Mucosa of rectum (tissue), 2 donors: Measurements from ENCODE around the gene GRIK3.

Source experiments
- H3K27ac ChIP-seq, 2 donors: one replicate each; pipeline ENCODE4 v1.7.0; 2013; ENCODE audit warnings: inconsistent platforms in 2 of 2, low read depth in 2 of 2, low read length in 2 of 2
- H3K27me3 ChIP-seq, 2 donors: one replicate each; pipeline ENCODE4 v1.7.0; 2013; ENCODE audit warnings: low read length in 2 of 2; ENCODE audit not compliant: control insufficient read depth in 2 of 2, insufficient read depth in 2 of 2
- H3K36me3 ChIP-seq, 2 donors: one replicate each; pipeline ENCODE4 v1.7.0; 2013; ENCODE audit warnings: low read length in 2 of 2; ENCODE audit not compliant: control insufficient read depth in 2 of 2, insufficient read depth in 2 of 2
- H3K4me1 ChIP-seq, 2 donors: one replicate each; pipeline ENCODE4 v1.7.0; 2013; ENCODE audit warnings: low read length in 2 of 2, mild to moderate bottlenecking in 1 of 2; ENCODE audit not compliant: control insufficient read depth in 2 of 2, insufficient read depth in 2 of 2
- H3K4me3 ChIP-seq, 2 donors: one replicate each; pipeline ENCODE4 v1.7.0; 2013; ENCODE audit warnings: low read length in 2 of 2
- H3K9ac ChIP-seq, 2 donors: one replicate each; pipeline ENCODE4 v1.7.0; 2013; ENCODE audit warnings: low read length in 2 of 2, low read depth in 1 of 2, mild to moderate bottlenecking in 1 of 2
- H3K9me3 ChIP-seq, 2 donors: one replicate each; pipeline ENCODE4 v1.7.0; 2013; ENCODE audit warnings: low read length in 2 of 2; ENCODE audit not compliant: control insufficient read depth in 2 of 2
- donor health status: healthy.
- donor health status: Normal muscosa, but diverticular disease.

GRIK3 gene

GRCh38 chr1:36829066-36829465, 205.2 kb downstream of the GRIK3 start:
- H3K27ac ChIP-seq: no peak overlapping the region
- H3K4me1 ChIP-seq: no peaks in the 10 kb centered on the region
- peaks cover 0 to 2% of the 10 kb centered on the region in 2 donors for H3K27me3 ChIP-seq
- H3K36me3 ChIP-seq: no peaks in the 10 kb centered on the region
- no peaks in the 10 kb centered on the region for H3K9me3 ChIP-seq
- H3K4me3 ChIP-seq: no peak overlapping the region
- H3K9ac ChIP-seq: no peak overlapping the region

GRCh38 chr1:36825226-36825625, 209.1 kb downstream of the GRIK3 start:
- Histone ChIP-seq H3K4me1 (no peaks in the 10 kb centered on the region), H3K9ac (no peak overlapping the region), H3K4me3 (no peak overlapping the region), H3K36me3 (no peaks in the 10 kb centered on the region), H3K27ac (no peak overlapping the region), H3K9me3 (no peaks in the 10 kb centered on the region), H3K27me3 (peaks cover 0 to 2% of the 10 kb centered on the region in 2 donors)

- Histone ChIP-seq H3K9ac (no peak overlapping the region), H3K9me3 (no peaks in the 10 kb centered on the region), H3K27me3 (peaks cover 0 to 4% of the 10 kb centered on the region in 2 donors), H3K4me3 (no peak overlapping the region), H3K36me3 (no peaks in the 10 kb centered on the region), H3K27ac (no peak overlapping the region), H3K4me1 (no peaks in the 10 kb centered on the region)
Measured at GRCh38 chr1:36824390-36824861, 209.9 kb downstream of the GRIK3 start.

GRCh38 chr1:36822648-36823047, 211.7 kb downstream of the GRIK3 start:
- H3K27ac ChIP-seq: no peak overlapping the region
- H3K4me3 ChIP-seq: no peak overlapping the region
- H3K9me3 ChIP-seq: no peaks in the 10 kb centered on the region
- no peaks in the 10 kb centered on the region for H3K36me3 ChIP-seq
- H3K27me3 ChIP-seq: peaks cover 0 to 4% of the 10 kb centered on the region in 2 donors
- no peaks in the 10 kb centered on the region for H3K4me1 ChIP-seq
- no peak overlapping the region for H3K9ac ChIP-seq

GRCh38 chr1:36821386-36821785, 212.9 kb downstream of the GRIK3 start:
- H3K4me3 ChIP-seq: no peak overlapping the region
- H3K9ac ChIP-seq: no peak overlapping the region
- no peak overlapping the region for H3K27ac ChIP-seq
- no peaks in the 10 kb centered on the region for H3K9me3 ChIP-seq
- H3K36me3 ChIP-seq: no peaks in the 10 kb centered on the region
- no peaks in the 10 kb centered on the region for H3K4me1 ChIP-seq
- peaks cover 0 to 2% of the 10 kb centered on the region in 2 donors for H3K27me3 ChIP-seq

- peaks cover 0 to 2% of the 10 kb centered on the region in 2 donors for H3K27me3 ChIP-seq
- H3K36me3 ChIP-seq: no peaks in the 10 kb centered on the region
- H3K4me1 ChIP-seq: no peaks in the 10 kb centered on the region
- H3K9me3 ChIP-seq: no peaks in the 10 kb centered on the region
- no peak overlapping the region for H3K4me3 ChIP-seq
- H3K9ac ChIP-seq: no peak overlapping the region
- no peak overlapping the region for H3K27ac ChIP-seq
Measured at GRCh38 chr1:36818771-36819170, 215.5 kb downstream of the GRIK3 start.

GRCh38 chr1:36816348-36816747, 218.0 kb downstream of the GRIK3 start:
- H3K9me3 ChIP-seq: no peaks in the 10 kb centered on the region
- no peak overlapping the region for H3K4me3 ChIP-seq
- H3K4me1 ChIP-seq: no peaks in the 10 kb centered on the region

GRCh38 chr1:36814774-36815173, 219.5 kb downstream of the GRIK3 start:
- H3K36me3 ChIP-seq: no peaks in the 10 kb centered on the region
- H3K4me1 ChIP-seq: no peaks in the 10 kb centered on the region
- H3K9me3 ChIP-seq: no peaks in the 10 kb centered on the region
- H3K27me3 ChIP-seq: no peaks in the 10 kb centered on the region
- no peak overlapping the region for H3K27ac ChIP-seq
- H3K4me3 ChIP-seq: no peak overlapping the region
- H3K9ac ChIP-seq: no peak overlapping the region

More at GRCh38 chr1:36816348-36816747, 218.0 kb downstream of the GRIK3 start:
- H3K27ac ChIP-seq: no peak overlapping the region
- peaks cover 0 to 2% of the 10 kb centered on the region in 2 donors for H3K27me3 ChIP-seq
- no peaks in the 10 kb centered on the region for H3K36me3 ChIP-seq
- no peak overlapping the region for H3K9ac ChIP-seq

- Histone ChIP-seq H3K9ac (no peak overlapping the region), H3K27ac (no peak overlapping the region), H3K36me3 (no peaks in the 10 kb centered on the region), H3K27me3 (no peaks in the 10 kb centered on the region), H3K4me1 (no peaks in the 10 kb centered on the region), H3K9me3 (no peaks in the 10 kb centered on the region), H3K4me3 (no peak overlapping the region)
Measured at GRCh38 chr1:36814083-36814482, 220.2 kb downstream of the GRIK3 start.

GRCh38 chr1:36807262-36807661, 227.1 kb downstream of the GRIK3 start:
- Histone ChIP-seq H3K27ac (no peak overlapping the region), H3K9ac (no peak overlapping the region), H3K27me3 (no peaks in the 10 kb centered on the region), H3K9me3 (no peaks in the 10 kb centered on the region), H3K36me3 (no peaks in the 10 kb centered on the region), H3K4me1 (no peaks in the 10 kb centered on the region), H3K4me3 (no peak overlapping the region)
